K562 (cell line): ENCODE data around the gene MMP27. TPM values are rescaled to one million over a fixed set of nuclear protein-coding genes. Genes with fewer than 3 reads are reported as not detected.

ENCODE experiments used
- BMI1 ChIP-seq: fragments of 150-350 bp; IDR thresholded peaks from 2 replicates; pipeline ENCODE4 v1.6.1; 2014; ENCODE audit warnings: low read length
- CBX1 ChIP-seq: sonication (generic); IDR thresholded peaks from 2 replicates; pipeline ENCODE4 v1.6.1; 2016; ENCODE audit warnings: antibody characterized with exemption, low read depth, mild to moderate bottlenecking
- CHD2 ChIP-seq: IDR thresholded peaks from 2 replicates; pipeline ENCODE4 v1.6.1; 2011; ENCODE audit warnings: low read depth, low read length
- COPS2 ChIP-seq: fragments of 450-650 bp; conservative IDR thresholded peaks from 2 replicates; pipeline ENCODE4 v1.6.1; 2016; ENCODE audit warnings: mild to moderate bottlenecking, moderate library complexity
- DIDO1 ChIP-seq: fragments of 450-650 bp; IDR thresholded peaks from 2 replicates; pipeline ENCODE4 v1.6.1; 2016; ENCODE audit warnings: low read depth, missing biosample characterization, missing genetic modification characterization
- E2F6 ChIP-seq, 2 experiments: IDR thresholded peaks; 2 replicates each; pipeline ENCODE4 v1.6.1; 2011; ENCODE audit warnings: borderline replicate concordance in 1 of 2, control low read depth in 1 of 2, low read depth in 1 of 2, low read length in 1 of 2, mild to moderate bottlenecking in 1 of 2, mixed read lengths in 1 of 2, moderate library complexity in 1 of 2; ENCODE audit not compliant: insufficient read depth in 1 of 2, insufficient read length in 1 of 2, poor library complexity in 1 of 2, severe bottlenecking in 1 of 2; ENCODE audit errors: extremely low read depth in 1 of 2
- EP400 ChIP-seq: fragments of 450-650 bp; IDR thresholded peaks from 2 replicates; pipeline ENCODE4 v1.6.1; 2017; ENCODE audit warnings: antibody characterized with exemption, mild to moderate bottlenecking, moderate library complexity
- ERF ChIP-seq: fragments of 450-650 bp; formaldehyde crosslinking; IDR thresholded peaks from 2 replicates; pipeline ENCODE4 v1.4.0; 2020; ENCODE audit warnings: mild to moderate bottlenecking, mixed read lengths
- ETS2 ChIP-seq: IDR thresholded peaks from 2 replicates; pipeline ENCODE4 v1.6.1; 2016; ENCODE audit warnings: borderline replicate concordance, missing genetic modification characterization, mild to moderate bottlenecking, moderate library complexity, missing compliant biosample characterization; ENCODE audit not compliant: poor library complexity, severe bottlenecking
- GATAD2A ChIP-seq: fragments of 450-650 bp; IDR thresholded peaks from 2 replicates; pipeline ENCODE4 v1.6.1; 2017
- GATAD2B ChIP-seq: fragments of 450-650 bp; IDR thresholded peaks from 2 replicates; pipeline ENCODE4 v1.6.1; 2017; ENCODE audit warnings: mild to moderate bottlenecking, borderline replicate concordance
- HDAC8 ChIP-seq: fragments of 450-650 bp; IDR thresholded peaks from 2 replicates; pipeline ENCODE4 v1.6.1; 2016; ENCODE audit warnings: mild to moderate bottlenecking, missing genetic modification characterization, moderate library complexity, missing compliant biosample characterization
- HMBOX1 ChIP-seq: sonication (generic); IDR thresholded peaks from 2 replicates; pipeline ENCODE4 v1.6.1; 2016
- HMGN3 ChIP-seq: IDR thresholded peaks from 2 replicates; pipeline ENCODE4 v1.6.1; 2011; ENCODE audit warnings: borderline replicate concordance, low read depth, mild to moderate bottlenecking, mixed read lengths, low read length; ENCODE audit not compliant: insufficient read length; ENCODE audit errors: extremely low read depth
- ILF3 ChIP-seq: fragments of 450-650 bp; IDR thresholded peaks from 2 replicates; pipeline ENCODE4 v1.6.1; 2018; ENCODE audit warnings: antibody characterized with exemption, mild to moderate bottlenecking, moderate library complexity, borderline replicate concordance
- KAT2B ChIP-seq: IDR thresholded peaks from one replicate; pipeline ENCODE4 v1.6.1; 2012; ENCODE audit warnings: low read depth, mild to moderate bottlenecking, control low read depth, inconsistent platforms, low read length, moderate library complexity
- PML ChIP-seq: IDR thresholded peaks from 2 replicates; pipeline ENCODE4 v1.6.1; 2012; ENCODE audit warnings: low read length, inconsistent platforms
- POLR2AphosphoS2 ChIP-seq: IDR thresholded peaks from 2 replicates; pipeline ENCODE4 v1.6.1; 2012; ENCODE audit warnings: low read length, improper control_type of control experiment
- PTRF ChIP-seq: fragments of 450-650 bp; IDR thresholded peaks from 2 replicates; pipeline ENCODE4 v1.6.1; 2016; ENCODE audit warnings: mild to moderate bottlenecking, missing genetic modification characterization, missing compliant biosample characterization
- RBBP5 ChIP-seq: fragments of 200-600 bp; sonication (generic); IDR thresholded peaks from 2 replicates; pipeline ENCODE4 v1.6.1; 2012; ENCODE audit warnings: borderline replicate concordance, mild to moderate bottlenecking, low read length, control low read depth, inconsistent platforms; ENCODE audit not compliant: insufficient read depth, poor library complexity, severe bottlenecking
- RBM25 ChIP-seq: fragments of 200-400 bp; formaldehyde crosslinking; IDR thresholded peaks from 2 replicates; pipeline ENCODE4 v1.6.1; 2018; ENCODE audit warnings: low read length, low read depth, moderate library complexity; ENCODE audit not compliant: severe bottlenecking
- RBM34 ChIP-seq: fragments of 200-400 bp; formaldehyde crosslinking; IDR thresholded peaks from 2 replicates; pipeline ENCODE4 v1.6.1; 2018; ENCODE audit warnings: low read length, borderline replicate concordance; ENCODE audit not compliant: insufficient read depth
- SMAD2 ChIP-seq: fragments of 150-350 bp; IDR thresholded peaks from 2 replicates; pipeline ENCODE4 v1.6.1; 2014; ENCODE audit warnings: low read depth, mild to moderate bottlenecking, low read length
- SNRNP70 ChIP-seq: fragments of 200-400 bp; formaldehyde crosslinking; optimal IDR thresholded peaks from 2 replicates; pipeline ENCODE3; 2017; ENCODE audit warnings: low read depth, low read length
- TAF7 ChIP-seq: fragments of 450-650 bp; IDR thresholded peaks from 2 replicates; pipeline ENCODE4 v1.6.1; 2016; ENCODE audit warnings: missing genetic modification characterization, missing compliant biosample characterization
- ZNF354B ChIP-seq: fragments of 250-450 bp; sonication (Bioruptor Pico); IDR thresholded peaks from 2 replicates; pipeline ENCODE4 v1.4.0; 2020
- ZNF445 ChIP-seq: fragments of 250-450 bp; sonication (Bioruptor Pico); IDR thresholded peaks from 2 replicates; pipeline ENCODE4 v1.4.0; 2020; ENCODE audit warnings: low read depth, mild to moderate bottlenecking, moderate library complexity
- ZNF561 ChIP-seq: fragments of 450-650 bp; formaldehyde crosslinking; conservative IDR thresholded peaks from 2 replicates; pipeline ENCODE4 v1.4.0; 2020; ENCODE audit warnings: mild to moderate bottlenecking, moderate library complexity
- ZNF583 ChIP-seq: fragments of 250-450 bp; sonication (Bioruptor Pico); IDR thresholded peaks from 2 replicates; pipeline ENCODE4 v1.4.0; 2020
- ZNF668 ChIP-seq: fragments of 250-450 bp; sonication (Bioruptor Pico); IDR thresholded peaks from 2 replicates; pipeline ENCODE4 v1.8.0; 2022; ENCODE audit warnings: mild to moderate bottlenecking, inconsistent platforms
- ZNF696 ChIP-seq: fragments of 250-450 bp; sonication (Bioruptor Pico); conservative IDR thresholded peaks from 2 replicates; pipeline ENCODE4 v1.4.0; 2020; ENCODE audit warnings: mild to moderate bottlenecking, moderate library complexity
- ZNF77 ChIP-seq: fragments of 250-450 bp; sonication (Bioruptor Pico); IDR thresholded peaks from 2 replicates; pipeline ENCODE4 v1.5.0; 2020
- polyA plus RNA-seq, 8 experiments: library from polyadenylated mRNA; depleted of rRNA in 4 of 8; stranded (reverse) in 5 of 8; unstranded in 3 of 8; fragments of >200 nt; fragmentation: Nextera tagmentation in 2 of 8; fragmentation: Illumina TruSeq in 1 of 8; extraction: Ambion mirVana in 2 of 8; extraction: Trizol in 1 of 8; gene quantifications; 2 replicates each; pipeline versions ENCODE4 v1.2.1 to v1.2.3, GENCODE V29; 2011 to 2014; ENCODE audit warnings: inconsistent platforms in 1 of 8, missing spikeins in 1 of 8
- total RNA-seq, 7 experiments: library from RNA; depleted of rRNA in 6 of 7; stranded (reverse); fragments of >200 nt in 6 of 7; fragmentation: Illumina TruSeq in 2 of 7; extraction: Trizol in 2 of 7; gene quantifications; 2 replicates each; pipeline versions ENCODE4 v1.2.1 to v1.2.3, GENCODE V29; 2011 to 2021; ENCODE audit warnings: low replicate concordance in 1 of 7

Gene MMP27
- total and polyA plus RNA-seq, 9 of the 15 experiments (the other 6 are each of a cell fraction or from before 2014, with no cell fraction given): not detected

- no peak for TF ChIP-seq KAT2B
- TF ChIP-seq POLR2AphosphoS2: no peak
- TF ChIP-seq ETS2: no peak
- no peak for TF ChIP-seq COPS2
- no peak for TF ChIP-seq BMI1
- no peak for TF ChIP-seq GATAD2B
- TF ChIP-seq CHD2: no peak
- TF ChIP-seq HDAC8: no peak
- TF ChIP-seq HMBOX1: no peak
- TF ChIP-seq RBBP5: no peak
- no peak for TF ChIP-seq ZNF583 (CRISPR knock-in tag)
- TF ChIP-seq ZNF561 (CRISPR knock-in tag): no peak
- no peak for TF ChIP-seq ZNF696 (CRISPR knock-in tag)
- TF ChIP-seq PTRF (tag): no peak
- no peak for TF ChIP-seq GATAD2A
- TF ChIP-seq ZNF77 (CRISPR knock-in tag): no peak
- TF ChIP-seq EP400: peak; percentile 27; the same call in 1 of the 2 replicates
- no peak for TF ChIP-seq ZNF445 (CRISPR knock-in tag)
- TF ChIP-seq TAF7 (tag): no peak
- no peak for TF ChIP-seq RBM25
- peak; percentile 37 to 49 for TF ChIP-seq E2F6 (IDR thresholded peaks at IDR 0.05; ENCODE audit: borderline replicate concordance in 1 of 2, extremely low read depth in 1 of 2, insufficient read depth in 1 of 2, insufficient read length in 1 of 2, low read depth in 1 of 2, low read length in 1 of 2, poor library complexity in 1 of 2, severe bottlenecking in 1 of 2)
- TF ChIP-seq SNRNP70: no peak
- no peak for TF ChIP-seq RBM34
- no peak for TF ChIP-seq ZNF354B (CRISPR knock-in tag)
- TF ChIP-seq ZNF668: no peak
- no peak for TF ChIP-seq HMGN3
- no peak for TF ChIP-seq DIDO1
- no peak for TF ChIP-seq SMAD2
- no peak for TF ChIP-seq ERF (CRISPR knock-in tag)
- TF ChIP-seq ILF3: no peak
- TF ChIP-seq CBX1: no peak
- no peak for TF ChIP-seq PML
Observed at GRCh38 chr11:102653744-102654291, 51.8 kb downstream of the MMP27 start (continued).
